Gastroesophageal sphincter (tissue), 4 donors: ENCODE measurements around the gene NUAK1. TPM values are rescaled to one million over a fixed set of nuclear protein-coding genes. Genes with fewer than 3 reads are reported as not detected.

Experiments used
- ATAC-seq: fragments of 150-250 bp; one replicate; pipeline ENCODE4 v1.9.1; 2016; ENCODE audit warnings: mild to moderate bottlenecking, moderate library complexity
- H3K27ac ChIP-seq, 4 donors: fragments of 200-600 bp; sonication (generic) in 3 of 4; 1 replicate in 3 of 4; 2 replicates in 1 of 4; pipeline ENCODE4 v1.5.1; 2016 to 2019
- H3K27me3 ChIP-seq: fragments of 200-600 bp; sonication (generic); one replicate; pipeline ENCODE4 v1.5.1; 2019
- H3K36me3 ChIP-seq, 2 donors: fragments of 200-600 bp; sonication (generic); one replicate each; pipeline ENCODE4 v1.5.1; 2019; ENCODE audit warnings: control low read depth in 1 of 2
- H3K4me1 ChIP-seq, 3 donors: fragments of 200-600 bp; sonication (generic); 1 replicate in 2 of 3; 2 replicates in 1 of 3; pipeline ENCODE4 v1.5.1; 2016 to 2019; ENCODE audit warnings: control low read depth in 2 of 3
- H3K4me3 ChIP-seq, 2 donors: fragments of 200-600 bp; sonication (generic); one replicate each; pipeline ENCODE4 v1.5.1; 2019; ENCODE audit warnings: mild to moderate bottlenecking in 1 of 2, moderate library complexity in 1 of 2
- H3K9me3 ChIP-seq, 3 donors: fragments of 200-600 bp; sonication (generic); one replicate each; pipeline ENCODE4 v1.5.1; 2017 to 2019; ENCODE audit warnings: control low read depth in 2 of 3
- CTCF ChIP-seq, 4 experiments: fragments of 200-600 bp in 2 of 4; fragments of 450-650 bp in 2 of 4; sonication (generic) in 1 of 4; IDR thresholded peaks; one replicate each; pipeline ENCODE4 v1.5.1; 2017 to 2019; ENCODE audit warnings: antibody characterized with exemption in 4 of 4, mild to moderate bottlenecking in 2 of 4, moderate library complexity in 2 of 4
- EP300 ChIP-seq: sonication (generic); formaldehyde crosslinking; IDR thresholded peaks from one replicate; pipeline ENCODE4 v1.6.1; 2017; ENCODE audit warnings: antibody characterized with exemption, mild to moderate bottlenecking
- POLR2A ChIP-seq, 2 donors: fragments of 450-650 bp; IDR thresholded peaks; one replicate each; pipeline ENCODE4 v1.6.1; 2017; ENCODE audit warnings: antibody characterized with exemption in 2 of 2, mild to moderate bottlenecking in 2 of 2, moderate library complexity in 1 of 2
- POLR2AphosphoS5 ChIP-seq: sonication (generic); formaldehyde crosslinking; IDR thresholded peaks from one replicate; pipeline ENCODE4 v1.6.1; 2017; ENCODE audit warnings: antibody characterized with exemption
- WGBS, 2 donors: methylation state at CpG; one replicate each; pipeline ENCODE4 v1.1.5; 2018; ENCODE audit warnings: low coverage in 1 of 2; 5-methylcytosine and 5-hydroxymethylcytosine counted together
- total RNA-seq, 4 donors: library from RNA; depleted of rRNA; stranded (reverse); fragments of >200 nt; gene quantifications; one replicate each; pipeline ENCODE4 v1.1.0, GENCODE V29; 2016

NUAK1 gene
- total RNA-seq, 4 donors from 2014 or later: 7.4 to 27.7 (median 10.7) TPM

GRCh38 chr12:106080041-106080790 is 58.5 kb downstream of the NUAK1 start:
- Histone ChIP-seq H3K27me3 (no peaks in the 10 kb centered on the region), H3K9me3 (no peaks in the 10 kb centered on the region), H3K4me1 (peaks cover 2 to 52% (median 40%) of the 10 kb centered on the region in 3 donors), H3K36me3 (peaks cover 0 to 20% of the 10 kb centered on the region in 2 donors), H3K4me3 (no peak overlapping the region), H3K27ac (peak overlapping the region in 3 of 4 donors; percentile 72 to 75 (median 74))
- ATAC-seq: peak; percentile 83
- TF ChIP-seq POLR2AphosphoS5 (peak; percentile 57), POLR2A (IDR thresholded peaks at IDR 0.05) (no peak), CTCF (IDR thresholded peaks at IDR 0.05) (no peak), EP300 (no peak)
- 19 to 33% methylated on average over 3 to 9 of the region's 9 CpGs for WGBS, 2 donors

GRCh38 chr12:106079148-106079738 is 59.5 kb downstream of the NUAK1 start:
- ATAC-seq: no peak
- no peak for TF ChIP-seq POLR2AphosphoS5
- no peak for TF ChIP-seq POLR2A (IDR thresholded peaks at IDR 0.05)
- no peak for TF ChIP-seq CTCF (IDR thresholded peaks at IDR 0.05)
- no peak for TF ChIP-seq EP300
- Histone ChIP-seq H3K4me1 (peaks cover 2 to 54% (median 41%) of the 10 kb centered on the region in 3 donors), H3K27ac (peak overlapping the region in 3 of 4 donors; percentile 5 to 74 (median 72)), H3K9me3 (no peaks in the 10 kb centered on the region), H3K36me3 (peaks cover 0 to 20% of the 10 kb centered on the region in 2 donors), H3K4me3 (no peak overlapping the region), H3K27me3 (no peaks in the 10 kb centered on the region)
- WGBS, 2 donors: 100% methylated on average over 1 of the region's 1 CpG

- Histone ChIP-seq H3K27me3 (no peaks in the 10 kb centered on the region), H3K27ac (peak overlapping the region in 1 of 4 donors; percentile 23), H3K4me1 (peaks cover 2 to 55% (median 40%) of the 10 kb centered on the region in 3 donors), H3K36me3 (peaks cover 0 to 15% of the 10 kb centered on the region in 2 donors), H3K9me3 (no peaks in the 10 kb centered on the region), H3K4me3 (no peak overlapping the region)
- no peak for TF ChIP-seq EP300
- TF ChIP-seq CTCF (IDR thresholded peaks at IDR 0.05): no peak
- no peak for TF ChIP-seq POLR2A (IDR thresholded peaks at IDR 0.05)
- no peak for TF ChIP-seq POLR2AphosphoS5
- 77 to 86% methylated on average over 3 to 6 of the region's 10 CpGs for whole genome bisulfite sequencing, 2 donors
- peak; percentile 29 for ATAC-seq
These were observed 60.3 kb downstream of the NUAK1 start for GRCh38 chr12:106078358-106079010.

GRCh38 chr12:106074706-106075392 is 63.9 kb downstream of the NUAK1 start:
- TF ChIP-seq EP300: no peak
- TF ChIP-seq POLR2AphosphoS5: peak; percentile 27
- no peak for TF ChIP-seq CTCF (IDR thresholded peaks at IDR 0.05)
- TF ChIP-seq POLR2A (IDR thresholded peaks at IDR 0.05): no peak
- 22 to 38% methylated on average over 4 to 6 of the region's 11 CpGs for WGBS, 2 donors
- ATAC-seq: peak; percentile 32
- Histone ChIP-seq H3K4me3 (no peak overlapping the region), H3K27ac (peak overlapping the region in 1 of 4 donors; percentile 42), H3K9me3 (no peaks in the 10 kb centered on the region), H3K36me3 (peaks cover 0 to 12% of the 10 kb centered on the region in 2 donors), H3K4me1 (peaks cover 0 to 67% (median 43%) of the 10 kb centered on the region in 3 donors), H3K27me3 (no peaks in the 10 kb centered on the region)
